Measurements from ENCODE around the gene RBFA.
"Not testable (repeated sequence)": the region's sequence is repeated elsewhere in the genome, so short reads cannot be mapped to it uniquely, and the experiment has no call there.

Gene RBFA

DNA sequence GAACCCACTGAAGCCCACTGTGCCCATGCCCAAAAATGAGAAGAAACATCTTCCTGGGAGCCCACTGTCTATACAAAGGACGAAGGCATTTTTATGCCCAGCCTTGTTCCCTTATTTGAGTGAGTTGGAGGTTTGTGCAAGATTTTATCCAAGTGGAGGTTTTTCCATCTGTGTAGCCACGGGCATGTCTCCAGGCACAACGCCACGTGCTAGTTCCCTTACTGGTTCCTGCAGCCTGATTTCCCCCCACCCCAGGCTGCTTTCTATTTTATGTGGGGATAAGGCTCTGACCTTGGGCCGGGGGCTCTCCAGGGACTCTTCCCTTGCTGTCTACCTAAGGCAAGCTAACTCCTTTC, 23.7 kb upstream of the RBFA start:
- no peak overlapping the region for H3K27ac ChIP-seq

DNA sequence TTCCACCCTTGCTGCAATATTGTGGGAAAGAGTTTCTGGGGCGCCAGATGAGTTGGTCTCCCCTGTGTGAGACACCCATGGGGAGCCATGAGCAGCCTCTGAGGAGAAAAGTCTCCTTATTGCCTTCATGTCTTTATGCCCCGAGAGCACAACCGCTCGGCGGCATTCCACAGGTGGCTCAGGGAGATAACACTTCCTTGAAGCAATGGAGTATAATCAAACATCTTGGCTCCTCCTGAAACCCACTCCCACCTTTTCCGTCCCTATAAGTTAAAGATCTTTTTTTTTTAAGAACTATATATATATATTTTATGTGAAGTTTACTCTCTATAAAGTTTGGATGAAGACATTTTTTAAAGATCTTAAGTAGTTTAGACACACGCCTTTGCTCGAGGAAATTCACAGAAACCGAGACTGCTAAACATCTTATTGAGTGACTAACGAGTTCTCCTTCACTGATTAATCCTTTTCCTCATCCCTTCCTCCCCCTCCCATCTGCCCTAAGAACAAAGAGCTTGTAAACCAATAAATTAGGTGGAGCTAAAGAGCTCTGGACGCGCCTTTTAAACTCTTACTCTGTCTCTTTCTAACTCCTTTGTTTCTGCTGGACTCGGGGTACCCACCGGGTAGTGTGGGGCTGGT, 22.6 kb upstream of the RBFA start:
- H3K27ac ChIP-seq: not testable (repeated sequence)

More for the DNA sequence above, 23.7 kb upstream of the RBFA start:
- TF ChIP-seq, protein P1, sequence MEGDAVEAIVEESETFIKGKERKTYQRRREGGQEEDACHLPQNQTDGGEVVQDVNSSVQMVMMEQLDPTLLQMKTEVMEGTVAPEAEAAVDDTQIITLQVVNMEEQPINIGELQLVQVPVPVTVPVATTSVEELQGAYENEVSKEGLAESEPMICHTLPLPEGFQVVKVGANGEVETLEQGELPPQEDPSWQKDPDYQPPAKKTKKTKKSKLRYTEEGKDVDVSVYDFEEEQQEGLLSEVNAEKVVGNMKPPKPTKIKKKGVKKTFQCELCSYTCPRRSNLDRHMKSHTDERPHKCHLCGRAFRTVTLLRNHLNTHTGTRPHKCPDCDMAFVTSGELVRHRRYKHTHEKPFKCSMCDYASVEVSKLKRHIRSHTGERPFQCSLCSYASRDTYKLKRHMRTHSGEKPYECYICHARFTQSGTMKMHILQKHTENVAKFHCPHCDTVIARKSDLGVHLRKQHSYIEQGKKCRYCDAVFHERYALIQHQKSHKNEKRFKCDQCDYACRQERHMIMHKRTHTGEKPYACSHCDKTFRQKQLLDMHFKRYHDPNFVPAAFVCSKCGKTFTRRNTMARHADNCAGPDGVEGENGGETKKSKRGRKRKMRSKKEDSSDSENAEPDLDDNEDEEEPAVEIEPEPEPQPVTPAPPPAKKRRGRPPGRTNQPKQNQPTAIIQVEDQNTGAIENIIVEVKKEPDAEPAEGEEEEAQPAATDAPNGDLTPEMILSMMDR (IDR thresholded peaks at IDR 0.05): no peak
- TF ChIP-seq ZFX (IDR thresholded peaks at IDR 0.05; ENCODE audit: borderline replicate concordance): no peak

DNA sequence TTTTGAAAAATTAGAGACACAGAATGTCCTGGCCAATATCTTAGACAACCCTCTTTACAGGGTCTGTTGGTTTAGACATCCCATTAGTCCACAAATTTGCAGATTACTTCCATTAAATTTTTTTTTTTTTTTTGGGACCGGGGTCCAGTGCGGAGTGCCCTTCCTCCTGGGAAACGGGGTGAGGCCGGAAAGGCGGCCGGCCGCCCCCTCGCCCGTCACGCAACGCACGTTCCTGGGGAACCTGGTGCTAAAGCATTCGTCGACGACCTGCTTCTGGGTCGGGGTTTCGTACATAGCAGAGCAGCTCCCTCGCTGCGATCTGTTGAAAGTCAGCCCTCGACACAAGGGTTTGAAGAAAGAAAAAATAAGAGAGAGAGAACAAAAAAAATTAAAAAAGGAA, 21.5 kb upstream of the RBFA start:
- no peak overlapping the region for H3K27ac ChIP-seq
- no peak for TF ChIP-seq ZFX (IDR thresholded peaks at IDR 0.05; ENCODE audit: borderline replicate concordance)
- TF ChIP-seq, protein P1 (IDR thresholded peaks at IDR 0.05): no peak

DNA sequence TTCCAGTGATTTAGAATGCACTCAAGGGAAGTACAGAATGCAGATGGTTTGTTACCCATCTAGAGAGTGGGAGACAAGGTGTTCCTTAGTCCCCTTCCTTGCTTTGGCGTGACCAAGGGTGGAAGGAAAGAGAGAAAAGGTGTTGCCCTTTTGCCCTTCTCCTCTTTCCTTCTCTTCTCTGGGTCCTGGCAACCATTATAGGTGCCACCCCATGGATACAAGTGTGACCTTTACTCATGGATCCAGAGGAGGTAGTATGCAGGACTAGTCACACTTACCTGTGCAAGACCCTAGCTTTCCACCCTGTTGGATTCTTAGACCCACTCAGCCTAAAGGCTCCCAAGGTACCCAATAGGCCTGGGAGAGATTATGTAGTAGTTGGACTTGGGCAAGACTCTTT, 11.6 kb upstream of the RBFA start:
- H3K27ac ChIP-seq: no peak overlapping the region
- TF ChIP-seq ZFX (IDR thresholded peaks at IDR 0.05; ENCODE audit: borderline replicate concordance): no peak
- TF ChIP-seq, protein P1 (IDR thresholded peaks at IDR 0.05): no peak

DNA sequence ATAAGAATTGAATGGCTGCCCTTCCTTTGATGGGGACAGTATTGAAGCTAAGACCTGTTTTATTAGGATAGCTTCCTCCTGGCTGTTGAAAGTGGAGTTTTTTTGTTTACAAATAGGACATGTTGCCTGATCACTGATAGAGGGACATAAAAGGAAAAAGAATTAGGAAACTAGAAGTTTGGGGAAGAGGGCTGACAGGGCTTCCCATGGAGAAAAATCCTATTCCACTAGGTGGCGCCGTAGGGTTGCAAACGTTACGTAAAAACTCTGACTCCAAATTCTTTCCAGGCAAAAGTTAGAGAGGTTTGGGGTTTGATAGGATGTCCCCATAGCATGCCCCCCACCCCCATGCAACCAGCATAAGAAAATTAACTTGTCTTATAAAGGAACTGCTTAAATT, 11.1 kb upstream of the RBFA start:
- TF ChIP-seq, protein P1 (IDR thresholded peaks at IDR 0.05): peak; percentile 76
- no peak for TF ChIP-seq ZFX (IDR thresholded peaks at IDR 0.05; ENCODE audit: borderline replicate concordance)
- H3K27ac ChIP-seq: no peak overlapping the region

DNA sequence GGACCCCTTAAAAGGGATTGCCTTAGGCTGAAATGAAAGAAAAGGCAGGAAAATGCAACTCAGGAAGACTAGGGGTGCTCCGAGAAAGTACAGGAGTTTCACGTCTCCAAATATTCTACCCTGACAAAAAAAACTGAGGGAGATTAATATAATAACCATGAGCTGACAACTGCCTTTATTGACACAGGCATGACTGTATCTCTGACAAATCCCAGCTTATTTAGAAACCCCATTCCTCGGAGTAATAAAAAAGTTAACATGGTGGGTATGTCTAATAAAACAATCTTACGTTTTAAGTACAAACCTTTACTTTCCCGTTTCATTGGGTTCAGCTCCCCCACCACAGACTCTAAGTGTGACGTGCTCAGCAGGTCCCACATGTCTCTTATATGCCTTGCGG, 7.9 kb upstream of the RBFA start:
- no peak overlapping the region for H3K27ac ChIP-seq
- TF ChIP-seq ZFX (IDR thresholded peaks at IDR 0.05; ENCODE audit: borderline replicate concordance): no peak
- TF ChIP-seq, protein P1 (IDR thresholded peaks at IDR 0.05): no peak

DNA sequence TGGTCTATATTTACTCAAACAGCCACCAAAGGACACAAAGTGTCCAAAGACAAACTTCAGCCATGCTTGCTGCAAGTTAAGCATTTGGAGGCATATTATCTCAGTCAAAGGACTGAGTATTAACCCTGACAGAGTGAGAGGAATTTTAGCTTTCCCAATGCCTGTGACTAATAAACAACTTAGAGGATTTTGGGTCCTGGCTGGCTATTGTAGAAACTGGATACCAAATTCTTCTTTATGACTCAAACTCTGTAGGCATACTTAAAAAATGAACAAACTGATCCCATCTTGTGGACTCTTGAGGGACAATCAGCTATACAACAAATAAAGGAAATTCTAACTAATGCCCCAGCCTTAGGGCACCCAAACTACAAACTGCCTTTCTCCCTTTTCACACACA, 6.5 kb upstream of the RBFA start:
- not testable (repeated sequence) for H3K27ac ChIP-seq

DNA sequence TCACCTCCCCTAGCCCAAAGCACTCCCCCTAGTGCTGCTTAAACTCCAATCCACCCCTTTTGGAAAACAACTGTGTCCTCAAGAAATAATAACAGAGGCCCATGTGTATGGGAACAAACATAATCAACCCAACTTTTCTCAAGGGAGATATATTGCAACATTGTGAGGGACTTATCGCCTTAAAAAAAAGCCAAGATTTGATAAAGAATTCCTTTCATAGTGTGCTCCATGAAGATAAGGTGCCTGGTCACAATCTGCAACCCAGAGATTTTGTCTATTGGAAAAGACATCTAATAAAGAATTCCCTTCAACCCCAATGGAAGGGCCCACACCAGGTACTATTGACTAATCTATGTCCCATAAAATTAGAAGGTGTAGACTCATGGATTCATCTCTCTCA, 4.5 kb upstream of the RBFA start:
- no peak overlapping the region for H3K27ac ChIP-seq
- TF ChIP-seq, protein P1 (IDR thresholded peaks at IDR 0.05): no peak
- TF ChIP-seq ZFX (IDR thresholded peaks at IDR 0.05; ENCODE audit: borderline replicate concordance): no peak

Data from 22Rv1 (cell line).